Neural crest cell (in vitro differentiated cells): ENCODE data around the gene SIK3. TPM values are rescaled to one million over a fixed set of nuclear protein-coding genes. Genes with fewer than 3 reads are reported as not detected.

Experiments used
- DNase-seq: peaks from one replicate; pipeline ENCODE4 v3.0.0; 2021; ENCODE audit warnings: low read depth, mixed read lengths, low spot score
- H3K27ac Mint-ChIP-seq: one replicate; pipeline ENCODE4 v1.8.0; 2021; ENCODE audit warnings: mild to moderate bottlenecking, mixed read lengths; ENCODE audit not compliant: unreplicated experiment
- H3K27me3 Mint-ChIP-seq: 2 replicates; pipeline ENCODE4 v1.8.0; 2021; ENCODE audit warnings: low read depth, mild to moderate bottlenecking, mixed read lengths
- H3K36me3 Mint-ChIP-seq: 2 replicates; pipeline ENCODE4 v1.8.0; 2021; ENCODE audit warnings: low read depth, mild to moderate bottlenecking, mixed read lengths
- H3K4me1 Mint-ChIP-seq: 2 replicates; pipeline ENCODE4 v1.8.0; 2021; ENCODE audit warnings: mixed read lengths
- H3K4me3 Mint-ChIP-seq: one replicate; pipeline ENCODE4 v1.8.0; 2021; ENCODE audit warnings: mild to moderate bottlenecking, mixed read lengths
- H3K9me3 Mint-ChIP-seq: 2 replicates; pipeline ENCODE4 v1.8.0; 2021; ENCODE audit warnings: mixed read lengths
- CTCF ChIP-seq: fragments of 200-600 bp; sonication (generic); conservative IDR thresholded peaks from 2 replicates; pipeline ENCODE4 v1.5.0; 2021; ENCODE audit warnings: antibody characterized with exemption, mild to moderate bottlenecking
- total RNA-seq: library from RNA; stranded (reverse); gene quantifications from 2 replicates; pipeline ENCODE4 v1.2.1, GENCODE V29; 2021

The SIK3 gene
- total RNA-seq, 1 donor from 2014 or later: 39.7 TPM

GRCh38 chr11:116946414-116946813 is 151.8 kb downstream of the SIK3 start:
- no peak for TF ChIP-seq CTCF
- Mint-ChIP-seq H3K4me1 (peaks cover 5% of the 10 kb centered on the region), H3K9me3 (no peaks in the 10 kb centered on the region), H3K4me3 (no peak overlapping the region), H3K27ac (no peak overlapping the region), H3K27me3 (no peaks in the 10 kb centered on the region), H3K36me3 (peaks cover 8% of the 10 kb centered on the region)
- DNase-seq: no peak

GRCh38 chr11:116939499-116939898 is 158.7 kb downstream of the SIK3 start:
- H3K27me3 Mint-ChIP-seq: no peaks in the 10 kb centered on the region
- no peak overlapping the region for H3K27ac Mint-ChIP-seq
- peaks cover 4% of the 10 kb centered on the region for H3K36me3 Mint-ChIP-seq
- no peak for DNase-seq
- no peaks in the 10 kb centered on the region for H3K9me3 Mint-ChIP-seq
- no peak for TF ChIP-seq CTCF
- H3K4me1 Mint-ChIP-seq: no peaks in the 10 kb centered on the region
- H3K4me3 Mint-ChIP-seq: no peak overlapping the region

- no peak overlapping the region for H3K27ac Mint-ChIP-seq
- no peak for DNase-seq
- H3K9me3 Mint-ChIP-seq: peaks cover 2% of the 10 kb centered on the region
- peaks cover 6% of the 10 kb centered on the region for H3K36me3 Mint-ChIP-seq
- H3K27me3 Mint-ChIP-seq: no peaks in the 10 kb centered on the region
- no peak for TF ChIP-seq CTCF
- no peaks in the 10 kb centered on the region for H3K4me1 Mint-ChIP-seq
- H3K4me3 Mint-ChIP-seq: no peak overlapping the region
Observed at GRCh38 chr11:116938471-116939070, 159.7 kb downstream of the SIK3 start.

GRCh38 chr11:116936754-116937446 is 161.3 kb downstream of the SIK3 start:
- H3K4me3 Mint-ChIP-seq: no peak overlapping the region
- no peak overlapping the region for H3K27ac Mint-ChIP-seq
- H3K27me3 Mint-ChIP-seq: no peaks in the 10 kb centered on the region
- H3K4me1 Mint-ChIP-seq: no peaks in the 10 kb centered on the region
- peaks cover 2% of the 10 kb centered on the region for H3K9me3 Mint-ChIP-seq
- peaks cover 6% of the 10 kb centered on the region for H3K36me3 Mint-ChIP-seq
- DNase-seq: no peak
- no peak for TF ChIP-seq CTCF

- Mint-ChIP-seq H3K4me1 (peaks cover 5% of the 10 kb centered on the region), H3K9me3 (peaks cover 2% of the 10 kb centered on the region), H3K4me3 (no peak overlapping the region), H3K27ac (no peak overlapping the region), H3K36me3 (peaks cover 6% of the 10 kb centered on the region), H3K27me3 (no peaks in the 10 kb centered on the region)
- DNase-seq: no peak
- TF ChIP-seq CTCF: no peak
Observed at GRCh38 chr11:116935514-116935913, 162.7 kb downstream of the SIK3 start.
